Peyer's patch (tissue), 4 donors: ENCODE results near the gene ZNF526.

Experiments
- POLR2A ChIP-seq, 2 donors: fragments of 450-650 bp; IDR thresholded peaks; one replicate each; pipeline ENCODE4 v1.5.1; 2017; ENCODE audit warnings: antibody characterized with exemption in 2 of 2, mild to moderate bottlenecking in 2 of 2, moderate library complexity in 2 of 2
- TF ChIP-seq, protein P1 (sequence below), 6 experiments: fragments of 450-650 bp in 4 of 6; fragments of 200-600 bp in 2 of 6; sonication (generic) in 1 of 6; IDR thresholded peaks; one replicate each; pipeline ENCODE4 v1.5.1; 2017 to 2019; ENCODE audit warnings: antibody characterized with exemption in 6 of 6, mild to moderate bottlenecking in 3 of 6, moderate library complexity in 1 of 6

DNA sequence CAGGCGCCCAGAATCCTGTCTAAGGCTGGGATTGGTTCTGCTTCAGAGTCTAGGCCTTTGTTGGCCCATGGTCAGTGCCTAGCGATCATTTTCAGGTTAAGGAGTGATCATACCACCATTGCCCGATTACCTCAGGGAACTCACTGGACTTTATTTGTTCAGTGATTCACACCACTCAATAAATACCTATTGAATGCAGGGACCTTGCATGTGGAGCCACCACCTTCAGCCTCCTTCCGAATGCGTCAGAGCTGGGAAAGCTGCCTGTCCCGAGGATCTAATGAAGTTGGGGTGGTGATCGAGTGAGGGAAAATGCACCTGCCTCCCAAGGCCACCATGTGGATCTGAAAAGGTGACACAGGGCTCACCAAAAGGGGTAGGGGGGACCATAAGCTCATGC, 47.9 kb upstream of the ZNF526 start:
- TF ChIP-seq, protein P1, sequence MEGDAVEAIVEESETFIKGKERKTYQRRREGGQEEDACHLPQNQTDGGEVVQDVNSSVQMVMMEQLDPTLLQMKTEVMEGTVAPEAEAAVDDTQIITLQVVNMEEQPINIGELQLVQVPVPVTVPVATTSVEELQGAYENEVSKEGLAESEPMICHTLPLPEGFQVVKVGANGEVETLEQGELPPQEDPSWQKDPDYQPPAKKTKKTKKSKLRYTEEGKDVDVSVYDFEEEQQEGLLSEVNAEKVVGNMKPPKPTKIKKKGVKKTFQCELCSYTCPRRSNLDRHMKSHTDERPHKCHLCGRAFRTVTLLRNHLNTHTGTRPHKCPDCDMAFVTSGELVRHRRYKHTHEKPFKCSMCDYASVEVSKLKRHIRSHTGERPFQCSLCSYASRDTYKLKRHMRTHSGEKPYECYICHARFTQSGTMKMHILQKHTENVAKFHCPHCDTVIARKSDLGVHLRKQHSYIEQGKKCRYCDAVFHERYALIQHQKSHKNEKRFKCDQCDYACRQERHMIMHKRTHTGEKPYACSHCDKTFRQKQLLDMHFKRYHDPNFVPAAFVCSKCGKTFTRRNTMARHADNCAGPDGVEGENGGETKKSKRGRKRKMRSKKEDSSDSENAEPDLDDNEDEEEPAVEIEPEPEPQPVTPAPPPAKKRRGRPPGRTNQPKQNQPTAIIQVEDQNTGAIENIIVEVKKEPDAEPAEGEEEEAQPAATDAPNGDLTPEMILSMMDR (IDR thresholded peaks at IDR 0.05), result no peak
- no peak for TF ChIP-seq POLR2A (IDR thresholded peaks at IDR 0.05)
